CD4-positive, alpha-beta T cell treated with Interleukin-15 for 4 hours (primary cell): ENCODE measurements around the gene IL1R2.
"Not testable (repeated sequence)": the region's sequence is repeated elsewhere in the genome, so short reads cannot be mapped to it uniquely, and the experiment has no call there.

Experiments used
- DNase-seq: peaks from one replicate; pipeline ENCODE4 v3.0.0-alpha.2; 2020; ENCODE audit warnings: low spot score

IL1R2 gene

DNA sequence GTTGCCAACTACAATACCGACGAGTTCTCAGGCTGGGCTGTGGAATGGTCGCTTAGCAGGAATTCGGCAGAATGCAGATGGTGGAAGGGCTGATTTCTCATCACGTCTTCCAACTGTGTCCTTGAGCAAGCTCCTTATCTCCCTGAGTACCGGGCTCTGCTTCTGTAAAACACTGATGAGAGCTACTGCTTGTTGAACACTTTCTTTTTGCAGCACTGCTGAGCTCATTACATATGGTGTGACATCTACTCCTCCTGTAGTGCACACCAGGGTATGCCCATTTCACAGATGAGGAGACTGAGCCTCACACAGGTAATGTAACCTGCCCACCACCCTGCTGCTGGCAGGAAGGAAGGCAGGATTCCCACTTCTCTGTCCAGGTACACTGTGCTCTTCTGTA, 8.3 kb downstream of the IL1R2 start:
- DNase-seq = no peak

DNA sequence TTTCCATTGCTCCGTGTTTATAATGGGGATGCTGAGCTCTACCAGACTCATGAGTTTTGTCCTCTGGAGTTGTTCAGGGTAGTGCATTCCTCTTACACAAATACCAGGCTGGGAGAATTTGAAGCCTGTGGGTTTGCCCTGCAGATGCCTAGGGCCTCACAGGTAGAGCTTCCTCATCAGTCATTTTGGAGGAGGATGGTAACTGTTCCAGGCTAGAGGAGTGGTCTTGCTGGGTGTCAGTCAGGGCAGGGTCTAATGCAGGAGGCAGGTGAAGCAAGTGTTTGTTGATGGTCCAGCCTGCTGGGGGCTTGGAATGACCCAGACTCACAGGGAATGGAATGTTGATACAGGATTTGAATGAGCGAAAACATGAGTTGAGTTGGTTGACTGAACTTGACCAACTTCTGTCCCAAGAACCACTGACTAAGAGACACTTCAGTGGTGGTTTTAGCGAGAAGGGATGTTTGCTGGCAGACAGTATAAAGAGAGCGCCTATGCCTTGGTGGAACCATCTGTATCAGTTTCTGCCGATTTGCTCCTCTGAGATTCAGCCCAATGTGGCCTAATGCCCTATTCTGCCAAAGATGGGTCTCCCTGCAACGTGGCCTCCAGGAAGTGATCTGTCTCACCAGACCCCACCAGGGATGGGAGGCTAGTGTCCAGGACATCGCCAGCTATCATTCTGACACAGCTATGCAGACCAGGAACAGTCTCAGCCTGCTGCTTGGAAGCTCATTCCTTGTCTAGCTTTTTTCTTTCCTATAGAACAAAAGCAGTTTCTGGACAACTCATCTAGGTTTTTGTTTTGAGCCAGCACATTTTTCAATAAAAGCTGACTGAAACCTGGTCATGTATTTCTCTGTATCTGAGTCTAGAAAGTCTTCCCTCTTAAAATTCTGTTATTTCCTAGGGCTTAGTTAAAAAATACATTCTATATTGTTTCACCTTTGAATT, 9.3 kb downstream of the IL1R2 start:
- no peak for DNase-seq

DNA sequence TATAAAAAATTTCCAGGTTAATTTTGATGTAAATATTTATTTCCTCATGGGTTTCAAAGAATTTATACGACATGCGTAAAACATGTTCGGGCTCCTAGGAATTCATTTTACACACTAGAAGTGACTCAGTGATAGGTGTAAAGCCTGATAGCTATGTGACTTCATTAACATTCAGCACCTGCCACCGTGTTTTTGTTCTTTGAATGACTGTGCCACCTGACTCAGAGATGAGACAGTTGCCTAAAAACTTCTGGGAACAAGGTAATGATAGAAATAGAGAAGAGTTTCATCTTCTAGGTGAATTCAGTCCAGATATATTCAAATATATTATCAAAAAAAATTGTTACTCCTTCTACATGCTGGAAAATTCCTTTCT, 10.0 kb downstream of the IL1R2 start:
- no peak for DNase-seq

DNA sequence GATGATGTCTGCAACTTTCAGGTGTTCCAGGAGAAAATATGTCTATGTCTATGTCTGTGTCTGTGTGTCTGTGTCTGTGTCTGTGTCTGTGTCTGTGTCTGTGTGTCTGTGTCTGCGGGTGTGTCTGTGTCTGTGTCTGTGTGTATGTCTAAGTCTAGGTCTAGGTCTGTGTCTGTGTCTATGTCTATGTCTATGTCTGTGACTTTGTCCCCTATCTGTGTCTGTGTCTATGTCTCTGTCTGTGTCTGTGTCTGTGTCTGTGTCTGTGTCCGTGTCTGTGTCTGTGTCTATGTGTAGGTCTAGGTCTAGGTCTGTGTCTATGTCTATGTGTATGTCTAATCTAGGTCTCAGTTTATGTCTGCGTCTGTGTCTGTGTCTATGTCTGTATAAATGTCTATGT, 10.5 kb downstream of the IL1R2 start:
- DNase-seq = no peak

DNA sequence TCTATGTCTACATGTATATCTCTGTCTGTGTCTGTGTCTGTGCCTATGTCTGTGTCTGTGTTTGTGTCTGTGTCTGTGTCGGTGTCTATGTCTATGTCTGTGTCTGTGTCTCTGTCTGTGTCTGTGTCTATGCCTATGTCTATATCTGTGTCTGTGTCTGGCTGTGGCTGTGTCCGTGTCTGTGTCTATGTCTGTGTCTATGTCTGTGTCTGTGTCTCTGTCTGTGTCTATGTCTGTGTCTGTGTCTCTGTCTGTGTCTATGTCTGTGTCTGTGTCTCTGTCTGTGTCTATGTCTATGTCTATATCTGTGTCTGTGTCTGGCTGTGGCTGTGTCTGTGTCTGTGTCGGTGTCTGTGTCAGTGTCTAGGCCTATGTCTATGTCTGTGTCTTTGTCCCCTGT, 11.1 kb downstream of the IL1R2 start:
- not testable (repeated sequence) for DNase-seq

DNA sequence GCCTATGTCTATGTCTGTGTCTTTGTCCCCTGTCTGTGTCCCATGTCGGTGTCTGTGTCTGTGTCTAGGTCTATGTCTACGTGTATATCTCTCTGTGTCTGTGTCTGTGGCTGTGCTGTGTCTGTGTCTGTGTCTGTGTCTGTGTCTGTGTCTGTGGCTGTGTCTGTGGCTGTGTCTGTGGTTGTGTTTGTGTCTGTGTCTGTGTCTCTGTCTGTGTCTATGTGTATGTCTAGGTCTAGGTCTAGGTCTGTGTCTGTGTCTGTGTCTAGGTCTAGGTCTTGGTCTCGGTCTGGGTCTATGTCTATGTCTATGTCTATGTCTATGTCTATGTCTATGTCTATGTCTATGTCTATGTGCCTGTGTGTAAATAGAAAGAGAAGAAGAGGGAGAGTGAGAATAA, 11.9 kb downstream of the IL1R2 start:
- DNase-seq = no peak

DNA sequence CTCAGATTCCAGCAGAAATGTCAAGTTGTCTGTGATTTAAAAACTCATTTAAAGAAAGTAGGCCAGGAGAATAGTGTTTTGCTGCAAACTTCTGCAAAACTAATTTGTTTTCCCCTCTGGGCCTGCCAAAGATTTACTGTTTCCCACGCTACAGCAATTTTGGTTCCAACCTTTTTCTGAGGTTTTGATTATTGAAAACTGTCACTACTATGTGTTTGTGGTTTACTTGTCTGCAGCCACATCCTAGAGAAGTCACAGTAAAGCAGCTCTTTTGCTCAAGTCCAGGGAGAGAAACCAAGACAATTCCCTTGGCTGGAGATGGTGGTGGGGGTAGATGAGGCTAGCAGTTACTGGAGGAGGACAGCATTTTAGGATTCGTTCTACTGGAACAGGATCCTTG, 12.8 kb downstream of the IL1R2 start:
- DNase-seq = no peak

DNA sequence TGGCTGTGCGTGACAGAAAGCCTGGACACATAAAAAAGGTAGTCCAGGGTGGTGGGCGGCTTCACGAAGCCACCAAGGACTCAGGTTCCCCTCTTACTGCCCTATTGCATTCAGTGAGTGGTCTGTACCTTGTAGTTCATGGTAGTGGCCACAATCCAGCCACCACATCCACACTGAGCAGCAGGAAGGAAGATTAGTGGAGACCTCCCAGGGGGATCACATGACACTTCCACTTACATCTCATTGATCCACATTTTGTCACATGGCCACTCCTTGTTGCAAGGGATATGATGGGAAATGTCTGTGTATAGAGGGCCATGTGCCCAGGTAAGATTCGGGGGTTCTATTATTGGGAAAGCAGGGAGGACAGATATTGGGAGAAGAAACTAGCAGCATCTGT, 13.7 kb downstream of the IL1R2 start:
- no peak for DNase-seq

DNA sequence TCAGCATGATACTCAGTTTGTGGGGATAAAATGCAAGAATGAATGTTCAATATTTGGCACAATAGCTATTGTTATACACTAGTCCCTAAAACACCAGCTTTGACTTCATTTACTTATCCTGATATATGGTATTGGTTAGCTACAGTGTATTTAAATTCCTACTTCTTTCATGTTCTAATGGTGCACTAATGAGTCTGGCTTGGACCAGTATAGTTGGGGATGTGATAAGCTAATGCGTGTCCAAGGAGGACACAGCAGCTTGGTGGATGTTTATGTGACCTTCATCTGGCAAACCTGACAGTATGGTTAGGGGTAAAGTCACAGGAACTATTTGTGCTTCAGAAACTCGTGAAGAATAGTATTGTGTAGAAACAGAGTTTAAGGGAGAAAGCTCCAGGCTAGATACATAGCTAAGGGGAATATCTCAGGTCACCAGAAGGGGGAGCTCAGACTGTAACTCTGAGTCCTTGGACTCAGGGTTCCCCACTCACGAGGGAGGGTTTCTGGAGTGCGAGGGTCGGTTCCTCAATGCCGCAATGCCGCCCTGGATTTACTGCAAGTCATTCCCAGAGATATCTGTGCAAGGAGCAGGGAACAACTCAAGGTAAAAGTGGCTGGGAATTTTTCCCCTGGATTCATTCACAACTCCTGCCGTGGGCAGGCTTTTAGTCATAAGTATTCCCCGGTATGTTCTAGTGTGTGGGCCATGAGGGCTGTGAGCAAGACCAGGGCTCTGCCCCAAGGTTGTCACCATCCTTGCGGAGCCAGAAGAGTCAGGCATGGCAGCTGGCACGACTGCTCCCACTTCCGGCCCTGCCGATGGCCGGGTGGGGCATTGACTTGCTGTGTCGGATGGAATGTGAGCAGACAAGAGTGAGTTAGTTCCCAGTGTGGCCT, 14.5 kb downstream of the IL1R2 start:
- DNase-seq = peak; percentile 35

DNA sequence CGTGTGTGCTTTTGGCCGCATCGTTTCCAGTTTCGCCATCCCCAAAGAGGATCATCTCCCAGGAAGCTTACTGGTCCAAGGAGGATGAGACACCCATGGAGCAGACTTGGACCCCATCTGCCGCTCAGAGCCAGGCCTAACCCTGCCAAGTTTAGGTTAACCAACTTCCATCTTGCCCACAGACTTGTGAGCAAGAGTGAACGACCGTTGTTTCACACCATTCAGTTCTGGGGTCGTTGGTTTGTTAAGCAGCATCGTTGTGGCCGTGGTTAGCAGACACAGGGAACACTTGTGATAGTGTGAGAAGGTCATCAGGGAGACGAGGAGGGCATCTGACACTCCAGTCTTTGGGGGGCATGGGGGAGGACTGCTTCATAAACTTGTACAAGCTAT, 15.1 kb downstream of the IL1R2 start:
- no peak for DNase-seq

DNA sequence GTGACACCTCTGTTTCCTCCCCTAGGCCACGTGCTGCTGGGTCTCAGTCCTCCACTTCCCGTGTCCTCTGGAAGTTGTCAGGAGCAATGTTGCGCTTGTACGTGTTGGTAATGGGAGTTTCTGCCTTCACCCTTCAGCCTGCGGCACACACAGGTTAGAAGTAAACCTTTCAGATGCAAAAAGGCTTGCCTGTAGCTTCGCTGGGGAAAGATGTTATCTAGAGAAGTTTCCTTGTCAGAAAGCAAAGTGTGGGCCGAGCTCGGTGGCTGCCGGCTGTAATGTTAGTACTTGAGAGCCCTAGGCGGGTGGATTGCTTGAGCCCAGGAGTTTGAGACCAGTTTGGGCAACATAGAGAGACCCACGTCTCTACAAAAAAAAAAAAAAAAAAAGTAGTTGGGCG, 16.7 kb downstream of the IL1R2 start:
- DNase-seq = no peak

DNA sequence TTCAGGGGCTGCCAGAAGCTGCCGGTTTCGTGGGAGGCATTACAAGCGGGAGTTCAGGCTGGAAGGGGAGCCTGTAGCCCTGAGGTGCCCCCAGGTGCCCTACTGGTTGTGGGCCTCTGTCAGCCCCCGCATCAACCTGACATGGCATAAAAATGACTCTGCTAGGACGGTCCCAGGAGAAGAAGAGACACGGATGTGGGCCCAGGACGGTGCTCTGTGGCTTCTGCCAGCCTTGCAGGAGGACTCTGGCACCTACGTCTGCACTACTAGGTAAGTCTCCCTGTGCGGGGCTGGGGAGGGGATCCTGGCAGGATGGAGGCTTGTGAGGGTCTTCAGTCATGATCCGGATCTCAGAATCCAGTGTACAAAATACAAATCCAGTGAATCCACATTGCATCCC, 17.8 kb downstream of the IL1R2 start:
- DNase-seq = no peak

DNA sequence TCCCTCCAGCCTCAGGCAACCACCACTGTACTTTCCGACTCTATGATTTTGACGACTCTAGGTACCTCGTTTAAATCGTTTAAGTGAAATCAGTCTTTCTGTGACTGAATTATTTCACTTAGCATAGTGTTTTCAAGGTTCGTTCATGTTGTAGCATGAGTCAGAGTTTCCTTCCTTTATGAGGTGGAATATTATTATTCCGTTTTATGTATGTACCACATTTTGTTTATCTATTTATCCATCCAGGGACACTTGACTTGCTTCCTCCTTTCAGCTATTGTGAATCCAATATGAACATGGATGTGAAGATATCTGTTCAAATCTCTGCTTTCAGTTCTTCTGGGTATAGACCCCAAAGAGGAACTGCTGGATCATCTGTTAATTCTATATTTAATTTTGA, 19.1 kb downstream of the IL1R2 start:
- no peak for DNase-seq

DNA sequence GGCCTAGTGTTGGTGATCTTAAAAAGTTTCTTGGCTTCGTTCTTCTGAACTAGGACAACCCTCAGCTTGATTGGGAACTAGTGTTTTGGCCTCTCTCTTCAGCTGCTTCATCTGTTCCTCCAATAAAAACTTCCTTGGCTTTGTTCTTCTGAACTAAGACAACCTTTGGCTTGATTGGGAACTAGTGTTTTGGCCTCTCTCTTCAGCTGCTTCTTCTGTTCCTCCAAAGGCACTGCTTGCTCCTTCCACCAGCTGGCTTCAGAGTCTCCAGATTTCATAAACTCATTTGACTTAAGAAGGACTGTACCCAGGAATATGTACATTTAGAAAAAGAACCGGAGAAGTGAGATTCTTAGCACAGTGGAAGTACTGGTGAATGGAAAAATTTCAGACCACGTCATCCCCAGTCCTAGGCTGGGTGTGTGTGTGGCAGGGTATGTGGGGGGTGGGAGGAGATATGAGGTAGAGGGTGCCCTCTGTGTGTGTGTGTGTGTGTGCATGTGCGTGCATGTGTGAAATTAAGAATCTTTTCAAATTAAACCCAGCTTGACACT, 20.4 kb downstream of the IL1R2 start:
- no peak for DNase-seq

DNA sequence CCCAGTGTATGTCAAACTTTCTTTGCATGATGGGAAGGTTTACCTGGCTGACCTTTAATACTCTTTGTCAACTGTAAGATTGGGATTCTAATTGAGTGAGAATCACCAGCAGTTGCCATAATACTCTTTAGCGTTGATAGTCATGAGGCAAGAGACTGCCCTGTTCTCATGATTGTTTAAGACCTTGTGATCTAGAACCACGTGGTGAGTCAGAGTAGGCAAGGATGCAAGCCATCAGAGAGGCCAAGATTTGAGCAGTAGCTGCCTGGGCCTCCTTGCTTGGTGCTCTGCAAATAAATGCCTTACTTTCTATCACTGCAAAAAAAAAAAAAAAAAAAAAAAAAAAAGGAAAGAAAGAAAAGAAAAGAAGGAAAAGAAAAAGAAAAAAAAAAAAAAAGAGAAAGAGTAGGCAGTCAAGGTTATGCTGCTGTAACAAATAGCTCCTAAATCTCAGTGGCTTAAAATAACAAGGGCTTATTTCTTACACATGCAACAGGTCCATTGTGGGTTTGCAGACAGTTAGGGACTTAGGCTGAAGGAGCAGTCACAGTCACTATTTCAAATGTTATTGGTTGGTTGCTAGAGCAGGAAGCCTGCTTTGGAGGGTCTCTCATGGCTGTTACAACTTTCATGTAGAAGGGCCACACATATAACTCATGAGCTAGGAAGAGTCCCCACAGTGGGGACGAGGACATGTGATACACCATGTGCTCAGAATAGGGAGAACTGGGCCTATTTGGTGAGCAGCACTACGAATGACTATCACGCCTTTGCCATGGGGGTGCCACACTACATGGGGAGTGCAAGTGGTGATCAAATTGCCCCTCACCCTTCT, 21.7 kb downstream of the IL1R2 start:
- DNase-seq = no peak

DNA sequence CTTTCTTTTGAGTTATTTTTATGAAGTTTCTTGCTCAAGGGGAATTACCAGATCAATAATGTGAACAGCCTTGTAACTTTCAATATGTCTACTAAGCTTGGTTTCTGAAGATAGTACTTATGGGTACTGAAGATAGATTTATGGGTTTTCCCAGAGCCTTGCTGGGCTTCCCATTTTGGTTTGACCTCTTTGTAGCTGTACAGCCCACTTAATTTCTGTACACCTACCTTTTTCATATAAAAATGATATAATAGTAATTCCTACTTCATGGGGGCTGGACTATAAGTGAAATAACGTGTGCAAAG, 22.2 kb downstream of the IL1R2 start:
- no peak for DNase-seq

DNA sequence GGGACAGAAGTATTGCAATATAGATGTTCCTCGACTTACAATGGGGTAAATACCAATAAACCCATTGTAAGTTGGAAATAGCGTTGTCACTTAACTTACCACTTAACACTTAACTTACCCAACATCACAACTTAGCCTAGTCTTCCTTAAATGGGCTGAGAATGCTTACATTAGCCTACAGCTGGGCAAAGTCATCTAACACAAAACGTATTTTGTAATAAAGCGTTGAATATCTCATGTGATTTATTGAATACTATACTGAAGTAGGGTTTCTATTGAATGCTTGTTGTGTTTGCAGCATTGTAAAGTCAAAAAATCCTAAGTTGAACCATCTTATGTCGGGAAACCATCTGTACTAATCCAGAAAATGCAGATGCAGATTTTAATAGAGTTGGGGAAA, 23.6 kb downstream of the IL1R2 start:
- DNase-seq = no peak

DNA sequence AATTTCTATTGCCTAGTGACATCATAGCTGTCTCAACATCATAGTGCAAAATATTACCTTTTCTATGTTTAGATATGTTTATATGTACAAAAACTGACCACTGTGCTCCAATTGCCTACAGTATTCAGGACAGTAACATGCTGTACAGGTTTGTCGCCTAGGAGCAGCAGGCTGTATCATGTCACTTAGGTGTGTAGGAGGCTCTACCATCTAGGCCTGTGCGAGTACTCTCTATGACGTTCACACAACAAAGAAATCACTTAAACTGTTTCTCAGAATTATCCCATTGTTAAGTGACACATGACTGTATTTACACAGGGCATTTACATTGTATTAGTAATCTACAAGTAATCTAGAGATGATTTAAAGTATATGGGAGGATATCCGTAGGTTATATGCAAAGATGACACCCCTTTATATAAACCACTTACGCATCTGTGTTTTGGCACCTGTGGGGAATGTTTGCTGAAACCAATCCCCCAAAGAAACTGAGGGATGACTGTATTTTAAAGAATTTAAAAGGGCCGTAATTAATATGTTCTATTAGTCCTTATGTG, 24.7 kb downstream of the IL1R2 start:
- no peak for DNase-seq

DNA sequence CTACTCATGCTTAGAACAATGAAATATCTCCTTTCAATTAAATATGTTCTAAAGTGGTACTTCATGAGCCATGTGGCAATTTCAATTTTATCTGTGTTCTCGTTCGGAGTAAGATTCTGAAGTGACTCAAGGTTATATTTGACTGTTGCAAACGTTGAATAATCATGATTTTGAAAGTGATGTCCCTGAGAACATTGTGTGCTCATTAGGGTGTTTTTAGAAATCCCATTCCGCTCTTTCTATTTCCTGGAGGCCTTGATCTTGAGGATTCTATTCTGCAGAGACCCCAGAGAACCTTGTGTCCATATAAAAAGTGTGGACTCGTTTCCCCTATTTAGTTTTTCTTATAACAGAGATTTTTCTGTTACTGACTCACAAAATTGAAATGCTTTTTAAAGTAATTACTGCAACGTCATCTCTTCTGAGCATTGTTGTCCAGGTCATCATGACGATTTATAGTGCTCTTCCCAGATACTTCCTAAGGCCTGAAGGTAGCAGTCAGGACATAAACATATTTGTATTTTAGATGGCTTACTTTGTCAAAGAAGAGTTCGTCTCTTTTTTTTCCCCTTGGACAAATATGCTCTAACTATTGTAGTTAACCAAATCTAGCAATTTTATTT, 27.2 kb downstream of the IL1R2 start:
- DNase-seq = no peak

DNA sequence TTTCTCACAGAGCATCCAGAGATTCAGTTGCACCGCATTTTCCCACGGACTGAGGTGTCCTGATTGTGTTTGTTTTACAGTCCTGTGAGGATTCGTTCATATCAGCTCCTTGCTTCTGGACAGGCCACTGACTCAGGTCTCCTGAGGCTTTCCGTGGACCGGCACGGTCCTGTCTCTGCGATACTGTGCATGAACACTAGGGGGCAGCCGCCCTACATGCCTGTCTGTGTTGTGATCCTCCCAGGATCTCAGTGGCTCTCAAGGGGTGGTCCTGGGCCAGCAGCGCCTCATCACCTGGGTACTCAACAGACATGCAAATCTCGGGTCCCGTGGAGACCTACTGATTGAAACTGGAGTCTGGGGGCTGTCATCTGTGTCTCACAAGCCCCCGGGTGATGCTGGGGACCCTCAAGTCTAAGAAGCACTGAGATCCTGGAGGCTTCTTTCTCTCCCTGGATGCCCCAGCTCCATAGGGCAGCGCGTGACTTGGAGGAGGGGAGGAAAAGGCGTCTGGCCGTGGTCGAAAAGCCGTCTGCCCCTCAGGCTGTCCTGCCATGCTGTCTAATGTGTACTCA, 28.9 kb downstream of the IL1R2 start:
- DNase-seq = peak; percentile 83

DNA sequence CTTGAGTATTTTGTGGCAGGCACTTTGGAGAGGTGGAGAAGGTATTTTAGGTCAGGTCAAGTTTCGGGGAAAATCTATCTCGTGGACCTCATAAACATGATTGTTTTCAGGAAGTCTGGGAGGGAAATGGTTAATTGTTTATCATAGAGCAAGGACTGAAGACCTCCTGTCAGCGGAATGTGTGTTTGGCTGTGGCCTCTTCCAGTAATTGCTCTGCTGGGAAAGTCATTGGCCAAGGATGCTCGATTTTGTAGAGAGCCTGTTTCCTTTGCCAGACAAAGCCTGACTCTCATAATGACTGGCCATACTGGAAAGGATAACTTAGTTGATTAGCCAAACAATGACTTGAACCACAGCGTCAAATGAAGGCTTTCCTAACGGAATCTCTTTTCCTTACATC, 30.0 kb downstream of the IL1R2 start:
- no peak for DNase-seq
